ENCODE data around the gene TMCO6.
"Not testable (repeated sequence)": the region's sequence is repeated elsewhere in the genome, so short reads cannot be mapped to it uniquely, and the experiment has no call there.

TMCO6 gene

GRCh38 chr5:140635291-140636257 lies 3.7 kb upstream of the TMCO6 start:
- Histone ChIP-seq H3K9ac (ENCODE audit: low read depth, low read length) (no peak overlapping the region), H3K36me3 (ENCODE audit: insufficient read depth, low read length) (no peaks in the 10 kb centered on the region), H3K9me3 (ENCODE audit: control insufficient read depth, insufficient read depth, low read length) (no peaks in the 10 kb centered on the region), H3K4me1 (ENCODE audit: insufficient read depth, low read length) (no peaks in the 10 kb centered on the region)

GRCh38 chr5:140637371-140638100 lies 1.7 kb upstream of the TMCO6 start:
- H3K9me3 ChIP-seq (ENCODE audit: control insufficient read depth, insufficient read depth, low read length): no peaks in the 10 kb centered on the region
- H3K4me1 ChIP-seq (ENCODE audit: insufficient read depth, low read length): no peaks in the 10 kb centered on the region
- no peaks in the 10 kb centered on the region; the same call in 1 of the 2 replicates for H3K36me3 ChIP-seq (ENCODE audit: insufficient read depth, low read length)
- H3K9ac ChIP-seq (ENCODE audit: low read depth, low read length): no peak overlapping the region

GRCh38 chr5:140638898-140639147 lies 428 bp upstream of the TMCO6 start:
- H3K9me3 ChIP-seq (ENCODE audit: control insufficient read depth, insufficient read depth, low read length); H3K4me1 ChIP-seq (ENCODE audit: insufficient read depth, low read length): not testable (repeated sequence)
- H3K9ac ChIP-seq (ENCODE audit: low read depth, low read length): peak overlapping the region; percentile 20; the same call in 1 of the 2 replicates

GRCh38 chr5:140641716-140642115 lies 2.5 kb downstream of the TMCO6 start:
- Histone ChIP-seq H3K36me3 (ENCODE audit: insufficient read depth, low read length) (peaks cover 7% of the 10 kb centered on the region), H3K9me3 (ENCODE audit: control insufficient read depth, insufficient read depth, low read length) (no peaks in the 10 kb centered on the region), H3K4me1 (ENCODE audit: insufficient read depth, low read length) (no peaks in the 10 kb centered on the region; the same call in 1 of the 2 replicates), H3K9ac (ENCODE audit: low read depth, low read length) (no peak overlapping the region)

More at GRCh38 chr5:140638898-140639147, 428 bp upstream of the TMCO6 start:
- H3K36me3 ChIP-seq (ENCODE audit: insufficient read depth, low read length): not testable (repeated sequence)

- H3K9ac ChIP-seq (ENCODE audit: low read depth, low read length): no peak overlapping the region
- H3K36me3 ChIP-seq (ENCODE audit: insufficient read depth, low read length): peaks cover 7% of the 10 kb centered on the region
- no peaks in the 10 kb centered on the region; the same call in 1 of the 2 replicates for H3K4me1 ChIP-seq (ENCODE audit: insufficient read depth, low read length)
- no peaks in the 10 kb centered on the region for H3K9me3 ChIP-seq (ENCODE audit: control insufficient read depth, insufficient read depth, low read length)
These were observed 3.5 kb downstream of the TMCO6 start for GRCh38 chr5:140642718-140643117.

- H3K36me3 ChIP-seq (ENCODE audit: insufficient read depth, low read length): peaks cover 14% of the 10 kb centered on the region; the same call in 1 of the 2 replicates
- no peaks in the 10 kb centered on the region for H3K9me3 ChIP-seq (ENCODE audit: control insufficient read depth, insufficient read depth, low read length)
- H3K9ac ChIP-seq (ENCODE audit: low read depth, low read length): peak overlapping the region; percentile 89
- H3K4me1 ChIP-seq (ENCODE audit: insufficient read depth, low read length): peaks cover 4% of the 10 kb centered on the region; the same call in 1 of the 2 replicates
These were observed 7.8 kb downstream of the TMCO6 start for GRCh38 chr5:140647042-140647419.

GRCh38 chr5:140658870-140659269 lies 19.6 kb downstream of the TMCO6 start:
- Histone ChIP-seq H3K9me3 (ENCODE audit: control insufficient read depth, insufficient read depth, low read length) (no peaks in the 10 kb centered on the region), H3K36me3 (ENCODE audit: insufficient read depth, low read length) (peaks cover 28% of the 10 kb centered on the region), H3K4me1 (ENCODE audit: insufficient read depth, low read length) (no peaks in the 10 kb centered on the region), H3K9ac (ENCODE audit: low read depth, low read length) (no peak overlapping the region)

GRCh38 chr5:140660371-140660770 lies 21.1 kb downstream of the TMCO6 start:
- peaks cover 23% of the 10 kb centered on the region for H3K36me3 ChIP-seq (ENCODE audit: insufficient read depth, low read length)
- not testable (repeated sequence) for H3K9me3 ChIP-seq (ENCODE audit: control insufficient read depth, insufficient read depth, low read length); H3K9ac ChIP-seq (ENCODE audit: low read depth, low read length); H3K4me1 ChIP-seq (ENCODE audit: insufficient read depth, low read length)

- H3K9me3 ChIP-seq (ENCODE audit: control insufficient read depth, insufficient read depth, low read length): no peaks in the 10 kb centered on the region
- peak overlapping the region; percentile 79 for H3K9ac ChIP-seq (ENCODE audit: low read depth, low read length)
- H3K36me3 ChIP-seq (ENCODE audit: insufficient read depth, low read length): peaks cover 9% of the 10 kb centered on the region
- no peaks in the 10 kb centered on the region for H3K4me1 ChIP-seq (ENCODE audit: insufficient read depth, low read length)
These were observed 24.7 kb downstream of the TMCO6 start for GRCh38 chr5:140664030-140664358.

GRCh38 chr5:140664359-140665119 lies 25.3 kb downstream of the TMCO6 start, which contains the start of gene WDR55:
WDR55 (plus strand) TSS chr5:140664904; CDS start chr5:140664913, 9 bp downstream.
- peak within 1 kb of the TSS; percentile 79 for H3K9ac ChIP-seq (ENCODE audit: low read depth, low read length)
- no peaks in the 10 kb centered on the region for H3K9me3 ChIP-seq (ENCODE audit: control insufficient read depth, insufficient read depth, low read length)
- H3K4me1 ChIP-seq (ENCODE audit: insufficient read depth, low read length): no peaks in the 10 kb centered on the region
- peaks cover 9% of the 10 kb centered on the region for H3K36me3 ChIP-seq (ENCODE audit: insufficient read depth, low read length)

GRCh38 chr5:140671035-140671434 lies 31.8 kb downstream of the TMCO6 start:
- H3K9me3 ChIP-seq (ENCODE audit: control insufficient read depth, insufficient read depth, low read length); H3K9ac ChIP-seq (ENCODE audit: low read depth, low read length): not testable (repeated sequence)
- peaks cover 12% of the 10 kb centered on the region; the same call in 1 of the 2 replicates for H3K36me3 ChIP-seq (ENCODE audit: insufficient read depth, low read length)

GRCh38 chr5:140671472-140672125 lies 32.3 kb downstream of the TMCO6 start:
- peak overlapping the region; percentile 5; the same call in 1 of the 2 replicates for H3K9ac ChIP-seq (ENCODE audit: low read depth, low read length)
- peaks cover 9% of the 10 kb centered on the region for H3K4me1 ChIP-seq (ENCODE audit: insufficient read depth, low read length)
- no peaks in the 10 kb centered on the region for H3K9me3 ChIP-seq (ENCODE audit: control insufficient read depth, insufficient read depth, low read length)
- H3K36me3 ChIP-seq (ENCODE audit: insufficient read depth, low read length): peaks cover 18% of the 10 kb centered on the region; the same call in 1 of the 2 replicates

More at GRCh38 chr5:140671035-140671434, 31.8 kb downstream of the TMCO6 start:
- not testable (repeated sequence) for H3K4me1 ChIP-seq (ENCODE audit: insufficient read depth, low read length)

- Histone ChIP-seq H3K36me3 (ENCODE audit: insufficient read depth, low read length) (peaks cover 18% of the 10 kb centered on the region), H3K4me1 (ENCODE audit: insufficient read depth, low read length) (peaks cover 9% of the 10 kb centered on the region), H3K9me3 (ENCODE audit: control insufficient read depth, insufficient read depth, low read length) (no peaks in the 10 kb centered on the region), H3K9ac (ENCODE audit: low read depth, low read length) (peak overlapping the region; percentile 5; the same call in 1 of the 2 replicates)
These were observed 33.4 kb downstream of the TMCO6 start for GRCh38 chr5:140672455-140673186.
